GM21515 (cell line): ENCODE results near the gene TRIM29.

ENCODE experiments used
- ATAC-seq: cut with Tn5 transposase; IDR thresholded peaks from one replicate; pipeline ENCODE4 v1.9.1; 2021; ENCODE audit not compliant: unreplicated experiment

Gene TRIM29

GRCh38 chr11:120098503-120099020, 39.4 kb downstream of the TRIM29 start:
- no peak for ATAC-seq

GRCh38 chr11:120097721-120098385, 40.1 kb downstream of the TRIM29 start:
- ATAC-seq, result no peak

- no peak for ATAC-seq
Measured at GRCh38 chr11:120096369-120097191, 41.3 kb downstream of the TRIM29 start.

GRCh38 chr11:120095516-120095915, 42.4 kb downstream of the TRIM29 start:
- ATAC-seq, result no peak

GRCh38 chr11:120091701-120092100, 46.2 kb downstream of the TRIM29 start:
- ATAC-seq, result no peak

GRCh38 chr11:120091121-120091520, 46.8 kb downstream of the TRIM29 start:
- no peak for ATAC-seq

GRCh38 chr11:120090411-120090810, 47.5 kb downstream of the TRIM29 start:
- ATAC-seq, result no peak

GRCh38 chr11:120089036-120090001, 48.6 kb downstream of the TRIM29 start:
- ATAC-seq, result no peak

- ATAC-seq, result no peak
Measured at GRCh38 chr11:120088056-120088455, 49.9 kb downstream of the TRIM29 start.

- ATAC-seq, result no peak
Measured at GRCh38 chr11:120086651-120087050, 51.3 kb downstream of the TRIM29 start.

GRCh38 chr11:120079750-120080610, 57.9 kb downstream of the TRIM29 start:
- ATAC-seq, result no peak

- no peak for ATAC-seq
Measured at GRCh38 chr11:120078397-120078796, 59.5 kb downstream of the TRIM29 start.

- no peak for ATAC-seq
Measured at GRCh38 chr11:120074076-120074475, 63.8 kb downstream of the TRIM29 start.

- no peak for ATAC-seq
Measured at GRCh38 chr11:120073196-120073595, 64.7 kb downstream of the TRIM29 start.

- ATAC-seq, result no peak
Measured at GRCh38 chr11:120068114-120068573, 69.8 kb downstream of the TRIM29 start.

- ATAC-seq, result no peak
Measured at GRCh38 chr11:120067438-120068113, 70.3 kb downstream of the TRIM29 start.

- no peak for ATAC-seq
Measured at GRCh38 chr11:120066738-120067437, 71.0 kb downstream of the TRIM29 start.

- no peak for ATAC-seq
Measured at GRCh38 chr11:120065876-120066275, 72.0 kb downstream of the TRIM29 start.

GRCh38 chr11:120065176-120065575, 72.7 kb downstream of the TRIM29 start:
- ATAC-seq, result no peak
